HG02642 (cell line): ENCODE results near the gene CNR2.
"Not testable (repeated sequence)": the region's sequence is repeated elsewhere in the genome, so short reads cannot be mapped to it uniquely, and the experiment has no call there.

ENCODE experiments used
- ATAC-seq: cut with Tn5 transposase; IDR thresholded peaks from one replicate; pipeline ENCODE4 v1.9.1; 2021; ENCODE audit warnings: mild to moderate bottlenecking; ENCODE audit not compliant: unreplicated experiment, poor library complexity

The CNR2 gene

GRCh38 chr1:23922321-23922943 lies 9.3 kb upstream of the CNR2 start:
- no peak for ATAC-seq

- ATAC-seq, result peak; percentile 67
Observed at GRCh38 chr1:23916209-23917131, 3.3 kb upstream of the CNR2 start.

GRCh38 chr1:23915466-23915865 lies 2.3 kb upstream of the CNR2 start:
- ATAC-seq, result no peak

GRCh38 chr1:23914921-23915320 lies 1.8 kb upstream of the CNR2 start:
- ATAC-seq, result no peak

- no peak for ATAC-seq
Observed at GRCh38 chr1:23911921-23912320, 1.2 kb downstream of the CNR2 start.

GRCh38 chr1:23910553-23911246 lies 2.5 kb downstream of the CNR2 start:
- peak; percentile 23 for ATAC-seq

- ATAC-seq, result no peak
Observed at GRCh38 chr1:23910144-23910543, 3.0 kb downstream of the CNR2 start.

GRCh38 chr1:23909412-23909811 lies 3.8 kb downstream of the CNR2 start:
- peak; percentile 14 for ATAC-seq

- peak; percentile 31 for ATAC-seq
Observed at GRCh38 chr1:23908453-23909341, 4.5 kb downstream of the CNR2 start.

- ATAC-seq, result no peak
Observed at GRCh38 chr1:23906731-23907130, 6.4 kb downstream of the CNR2 start.

- ATAC-seq, result no peak
Observed at GRCh38 chr1:23905461-23906025, 7.6 kb downstream of the CNR2 start.

- no peak for ATAC-seq
Observed at GRCh38 chr1:23904748-23905357, 8.3 kb downstream of the CNR2 start.

- ATAC-seq, result no peak
Observed at GRCh38 chr1:23903754-23904153, 9.4 kb downstream of the CNR2 start.

- ATAC-seq, result no peak
Observed at GRCh38 chr1:23902321-23903278, 10.6 kb downstream of the CNR2 start.

- not testable (repeated sequence) for ATAC-seq
Observed at GRCh38 chr1:23900017-23900416, 13.1 kb downstream of the CNR2 start.

GRCh38 chr1:23899070-23899469 lies 14.1 kb downstream of the CNR2 start:
- ATAC-seq, result no peak

GRCh38 chr1:23897083-23897482 lies 16.1 kb downstream of the CNR2 start:
- no peak for ATAC-seq

GRCh38 chr1:23896491-23896890 lies 16.7 kb downstream of the CNR2 start:
- ATAC-seq, result no peak
